Measurements from ENCODE around the gene SLITRK2.

SLITRK2 gene

DNA sequence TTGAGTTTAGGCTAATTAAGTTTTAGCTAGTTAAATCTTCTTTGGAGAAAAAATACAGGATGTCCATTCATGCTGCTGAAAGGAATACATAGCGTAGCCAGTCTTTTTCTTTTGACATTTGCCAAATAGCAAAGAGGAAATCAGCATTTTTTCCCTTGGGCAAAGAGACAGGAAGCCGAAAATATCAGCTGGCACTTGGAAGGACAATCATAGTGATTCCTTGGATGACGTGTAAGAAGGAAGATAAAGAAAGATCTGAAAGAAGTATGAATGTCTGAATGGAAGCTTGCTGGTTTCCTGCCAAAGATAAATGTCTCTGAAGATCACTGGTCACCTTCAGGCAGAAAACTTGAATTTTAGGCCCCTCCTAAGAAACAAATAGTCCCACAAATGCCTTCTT is 44.2 kb downstream of the SLITRK2 start:
- DNase-seq = no peak

- DNase-seq = no peak
Observed at GRCh38 chrX:145865082-145865481, 47.5 kb downstream of the SLITRK2 start.

All from stimulated activated CD4-positive, alpha-beta T cell treated with anti-CD3 and anti-CD28 coated beads, Interleukin-4, amount 100 ng/mL, for 4 hours (primary cell).